Activated CD8-positive, alpha-beta memory T cell treated with anti-CD3 and anti-CD28 coated beads for 1 hour (primary cell): ENCODE results near the gene KY.

Experiments used
- DNase-seq, 2 donors: peaks; one replicate each; pipeline ENCODE4 v3.0.0-alpha.2; 2020; ENCODE audit warnings: low read depth in 1 of 2; ENCODE audit errors: extremely low read depth in 1 of 2

The KY gene

DNA sequence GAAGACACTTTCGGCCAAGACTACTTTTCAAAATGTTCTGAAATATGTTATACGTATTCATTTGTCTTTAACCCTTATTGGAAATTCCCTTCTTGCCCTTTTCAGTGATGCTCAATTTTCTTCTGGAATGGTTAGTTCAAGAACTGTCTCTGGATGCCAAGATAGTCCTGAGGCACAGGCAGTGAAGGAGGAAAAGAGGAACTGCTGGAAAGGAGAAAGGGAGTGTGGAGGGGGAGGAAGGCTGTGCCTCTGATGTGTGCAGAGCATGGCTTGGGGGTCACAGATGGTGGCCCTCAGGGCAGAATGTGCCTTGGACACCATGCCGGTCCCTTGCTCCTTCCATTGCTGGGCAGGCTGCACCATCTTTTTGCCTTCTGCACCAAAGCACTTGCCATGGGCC lies 91.2 kb downstream of the KY start:
- no peak for DNase-seq
